ENCODE results near the gene C13orf42.
A peak's percentile ranks its signal among the peaks of the same experiment; 100 is the strongest.

The C13orf42 gene

GRCh38 chr13:51155776-51156515 lies 44.9 kb upstream of the C13orf42 start:
- no peaks in the 10 kb centered on the region for H3K4me1 ChIP-seq (ENCODE audit: control insufficient read depth in 2 of 2, insufficient read depth in 1 of 2, low read depth in 1 of 2, low read length in 2 of 2)
- no peak overlapping the region for H3K23ac ChIP-seq (ENCODE audit: low read depth, low read length, poor library complexity)
- WGBS, 2 donors (ENCODE audit: extremely low coverage in 2 of 2, insufficient read length in 2 of 2, insufficient replicate concordance in 1 of 2), result no CpG with 5 or more reads among the region's 8 CpGs
- no peak overlapping the region for H3K4me3 ChIP-seq (ENCODE audit: low read length in 2 of 2)
- no peak overlapping the region for H3K4me2 ChIP-seq (ENCODE audit: insufficient read depth, low read length, poor library complexity, severe bottlenecking)
- H4K91ac ChIP-seq (ENCODE audit: low read depth, low read length, poor library complexity), result no peak overlapping the region
- no peaks in the 10 kb centered on the region for H3K27me3 ChIP-seq (ENCODE audit: control insufficient read depth in 3 of 3, insufficient read depth in 3 of 3, low read depth in 1 of 3, low read length in 3 of 3)
- no peaks in the 10 kb centered on the region for H3K9me3 ChIP-seq (replicated peaks in 1 of 2; ENCODE audit: control insufficient read depth in 2 of 2, insufficient read depth in 1 of 2, low read depth in 1 of 2, low read length in 2 of 2)
- no peak overlapping the region for H2BK12ac ChIP-seq (ENCODE audit: low read length)
- no peak overlapping the region for H2BK120ac ChIP-seq (ENCODE audit: low read depth, low read length)
- no peak overlapping the region for H2AFZ ChIP-seq (ENCODE audit: low read length)
- no peaks in the 10 kb centered on the region for H3K79me1 ChIP-seq (ENCODE audit: low read depth, low read length)
- no peak overlapping the region for H3K14ac ChIP-seq (ENCODE audit: low read length)
- H3K27ac ChIP-seq (replicated peaks; ENCODE audit: low read length), result no peak overlapping the region
- no peak overlapping the region for H3K9ac ChIP-seq (ENCODE audit: low read depth, low read length, poor library complexity)
- DNase-seq (ENCODE audit: low spot score), result no peak
- no peaks in the 10 kb centered on the region for H3K36me3 ChIP-seq (replicated peaks in 1 of 2; ENCODE audit: control insufficient read depth in 2 of 2, insufficient read depth in 2 of 2, low read length in 2 of 2)
- no peak overlapping the region for H3K18ac ChIP-seq (ENCODE audit: low read length)
- peak overlapping the region; percentile 40 for H2AK5ac ChIP-seq (ENCODE audit: low read depth, low read length)
- no peak overlapping the region for H2BK5ac ChIP-seq (ENCODE audit: low read length)
- no peak overlapping the region for H3K4ac ChIP-seq (ENCODE audit: low read length)
- no peak overlapping the region for H4K8ac ChIP-seq (ENCODE audit: low read depth, low read length)
- no peak overlapping the region for H2BK15ac ChIP-seq (ENCODE audit: low read length)

GRCh38 chr13:51155161-51155560 lies 44.1 kb upstream of the C13orf42 start:
- H2BK12ac ChIP-seq (ENCODE audit: low read length), result no peak overlapping the region
- H3K36me3 ChIP-seq (replicated peaks in 1 of 2; ENCODE audit: control insufficient read depth in 2 of 2, insufficient read depth in 2 of 2, low read length in 2 of 2), result no peaks in the 10 kb centered on the region
- H3K9ac ChIP-seq (ENCODE audit: low read depth, low read length, poor library complexity), result no peak overlapping the region
- no peak overlapping the region for H2BK120ac ChIP-seq (ENCODE audit: low read depth, low read length)
- no peak overlapping the region for H2BK5ac ChIP-seq (ENCODE audit: low read length)
- no peak overlapping the region for H2AFZ ChIP-seq (ENCODE audit: low read length)
- no peaks in the 10 kb centered on the region for H3K9me3 ChIP-seq (replicated peaks in 1 of 2; ENCODE audit: control insufficient read depth in 2 of 2, insufficient read depth in 1 of 2, low read depth in 1 of 2, low read length in 2 of 2)
- H3K27ac ChIP-seq (replicated peaks; ENCODE audit: low read length), result no peak overlapping the region
- peaks cover 0 to 5% (median 0%) of the 10 kb centered on the region in 3 experiments for H3K27me3 ChIP-seq (ENCODE audit: control insufficient read depth in 3 of 3, insufficient read depth in 3 of 3, low read depth in 1 of 3, low read length in 3 of 3)
- no peak for DNase-seq (ENCODE audit: low spot score)
- H2BK15ac ChIP-seq (ENCODE audit: low read length), result no peak overlapping the region
- no peak overlapping the region for H3K23ac ChIP-seq (ENCODE audit: low read depth, low read length, poor library complexity)
- H3K4ac ChIP-seq (ENCODE audit: low read length), result no peak overlapping the region
- no peak overlapping the region for H4K8ac ChIP-seq (ENCODE audit: low read depth, low read length)
- no peak overlapping the region for H3K4me3 ChIP-seq (ENCODE audit: low read length in 2 of 2)
- no peak overlapping the region for H4K91ac ChIP-seq (ENCODE audit: low read depth, low read length, poor library complexity)
- no peak overlapping the region for H3K18ac ChIP-seq (ENCODE audit: low read length)
- H3K14ac ChIP-seq (ENCODE audit: low read length), result no peak overlapping the region
- H3K4me2 ChIP-seq (ENCODE audit: insufficient read depth, low read length, poor library complexity, severe bottlenecking), result no peak overlapping the region
- H2AK5ac ChIP-seq (ENCODE audit: low read depth, low read length), result no peak overlapping the region
- WGBS, 2 donors (ENCODE audit: extremely low coverage in 2 of 2, insufficient read length in 2 of 2, insufficient replicate concordance in 1 of 2), result no CpG with 5 or more reads among the region's 1 CpG
- H3K79me1 ChIP-seq (ENCODE audit: low read depth, low read length), result no peaks in the 10 kb centered on the region
- no peaks in the 10 kb centered on the region for H3K4me1 ChIP-seq (ENCODE audit: control insufficient read depth in 2 of 2, insufficient read depth in 1 of 2, low read depth in 1 of 2, low read length in 2 of 2)

- Histone ChIP-seq H3K27me3 (ENCODE audit: control insufficient read depth in 3 of 3, insufficient read depth in 3 of 3, low read depth in 1 of 3, low read length in 3 of 3) (peaks cover 0 to 14% (median 0%) of the 10 kb centered on the region in 3 experiments), H3K14ac (ENCODE audit: low read length) (no peak overlapping the region), H2BK5ac (ENCODE audit: low read length) (no peak overlapping the region), H3K79me1 (ENCODE audit: low read depth, low read length) (no peaks in the 10 kb centered on the region), H3K4me2 (ENCODE audit: insufficient read depth, low read length, poor library complexity, severe bottlenecking) (no peak overlapping the region), H4K91ac (ENCODE audit: low read depth, low read length, poor library complexity) (no peak overlapping the region), H2BK15ac (ENCODE audit: low read length) (no peak overlapping the region), H3K9ac (ENCODE audit: low read depth, low read length, poor library complexity) (no peak overlapping the region), H3K18ac (ENCODE audit: low read length) (no peak overlapping the region), H2BK12ac (ENCODE audit: low read length) (no peak overlapping the region), H2BK120ac (ENCODE audit: low read depth, low read length) (no peak overlapping the region), H3K23ac (ENCODE audit: low read depth, low read length, poor library complexity) (no peak overlapping the region), H4K8ac (ENCODE audit: low read depth, low read length) (no peak overlapping the region), H2AFZ (ENCODE audit: low read length) (peak overlapping the region; percentile 21), H3K27ac (replicated peaks; ENCODE audit: low read length) (no peak overlapping the region), H3K9me3 (replicated peaks in 1 of 2; ENCODE audit: control insufficient read depth in 2 of 2, insufficient read depth in 1 of 2, low read depth in 1 of 2, low read length in 2 of 2) (no peaks in the 10 kb centered on the region), H3K4me1 (ENCODE audit: control insufficient read depth in 2 of 2, insufficient read depth in 1 of 2, low read depth in 1 of 2, low read length in 2 of 2) (no peaks in the 10 kb centered on the region), H3K36me3 (replicated peaks in 1 of 2; ENCODE audit: control insufficient read depth in 2 of 2, insufficient read depth in 2 of 2, low read length in 2 of 2) (no peaks in the 10 kb centered on the region), H3K4me3 (ENCODE audit: low read length in 2 of 2) (no peak overlapping the region), H2AK5ac (ENCODE audit: low read depth, low read length) (no peak overlapping the region), H3K4ac (ENCODE audit: low read length) (no peak overlapping the region)
- DNase-seq (ENCODE audit: low spot score), result no peak
- no CpG with 5 or more reads among the region's 7 CpGs for WGBS, 2 donors (ENCODE audit: extremely low coverage in 2 of 2, insufficient read length in 2 of 2, insufficient replicate concordance in 1 of 2)
Measured at GRCh38 chr13:51154029-51154555, 43.0 kb upstream of the C13orf42 start.

- no peak overlapping the region for H3K4me2 ChIP-seq (ENCODE audit: insufficient read depth, low read length, poor library complexity, severe bottlenecking)
- H2BK15ac ChIP-seq (ENCODE audit: low read length), result no peak overlapping the region
- H3K9ac ChIP-seq (ENCODE audit: low read depth, low read length, poor library complexity), result no peak overlapping the region
- H3K27ac ChIP-seq (replicated peaks; ENCODE audit: low read length), result no peak overlapping the region
- no peak for DNase-seq (ENCODE audit: low spot score)
- no peak overlapping the region for H4K91ac ChIP-seq (ENCODE audit: low read depth, low read length, poor library complexity)
- no peak overlapping the region for H2BK120ac ChIP-seq (ENCODE audit: low read depth, low read length)
- H2AFZ ChIP-seq (ENCODE audit: low read length), result no peak overlapping the region
- peaks cover 0 to 3% of the 10 kb centered on the region in 2 donors for H3K4me1 ChIP-seq (ENCODE audit: control insufficient read depth in 2 of 2, insufficient read depth in 1 of 2, low read depth in 1 of 2, low read length in 2 of 2)
- no peak overlapping the region for H3K4me3 ChIP-seq (ENCODE audit: low read length in 2 of 2)
- no CpG with 5 or more reads among the region's 8 CpGs for WGBS, 2 donors (ENCODE audit: extremely low coverage in 2 of 2, insufficient read length in 2 of 2, insufficient replicate concordance in 1 of 2)
- no peak overlapping the region for H3K14ac ChIP-seq (ENCODE audit: low read length)
- no peak overlapping the region for H2AK5ac ChIP-seq (ENCODE audit: low read depth, low read length)
- no peaks in the 10 kb centered on the region for H3K9me3 ChIP-seq (replicated peaks in 1 of 2; ENCODE audit: control insufficient read depth in 2 of 2, insufficient read depth in 1 of 2, low read depth in 1 of 2, low read length in 2 of 2)
- no peak overlapping the region for H2BK5ac ChIP-seq (ENCODE audit: low read length)
- no peak overlapping the region for H3K4ac ChIP-seq (ENCODE audit: low read length)
- H3K36me3 ChIP-seq (replicated peaks in 1 of 2; ENCODE audit: control insufficient read depth in 2 of 2, insufficient read depth in 2 of 2, low read length in 2 of 2), result no peaks in the 10 kb centered on the region
- no peak overlapping the region for H4K8ac ChIP-seq (ENCODE audit: low read depth, low read length)
- no peak overlapping the region for H3K23ac ChIP-seq (ENCODE audit: low read depth, low read length, poor library complexity)
- H3K79me1 ChIP-seq (ENCODE audit: low read depth, low read length), result no peaks in the 10 kb centered on the region
- no peak overlapping the region for H2BK12ac ChIP-seq (ENCODE audit: low read length)
- no peak overlapping the region for H3K18ac ChIP-seq (ENCODE audit: low read length)
- H3K27me3 ChIP-seq (ENCODE audit: control insufficient read depth in 3 of 3, insufficient read depth in 3 of 3, low read depth in 1 of 3, low read length in 3 of 3), result peaks cover 0 to 17% (median 0%) of the 10 kb centered on the region in 3 experiments
Measured at GRCh38 chr13:51153527-51153926, 42.5 kb upstream of the C13orf42 start.
